ENCODE data around the gene BASP1.

The BASP1 gene, protein sequence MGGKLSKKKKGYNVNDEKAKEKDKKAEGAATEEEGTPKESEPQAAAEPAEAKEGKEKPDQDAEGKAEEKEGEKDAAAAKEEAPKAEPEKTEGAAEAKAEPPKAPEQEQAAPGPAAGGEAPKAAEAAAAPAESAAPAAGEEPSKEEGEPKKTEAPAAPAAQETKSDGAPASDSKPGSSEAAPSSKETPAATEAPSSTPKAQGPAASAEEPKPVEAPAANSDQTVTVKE

GRCh38 chr5:17217493-17218352 lies at the start of gene BASP1:
Gene BASP1, plus strand, starts transcription at chr5:17217631. Its CDS starts 57,586 bp downstream, at chr5:17275217.
- peak; percentile 89 for DNase-seq

DNA sequence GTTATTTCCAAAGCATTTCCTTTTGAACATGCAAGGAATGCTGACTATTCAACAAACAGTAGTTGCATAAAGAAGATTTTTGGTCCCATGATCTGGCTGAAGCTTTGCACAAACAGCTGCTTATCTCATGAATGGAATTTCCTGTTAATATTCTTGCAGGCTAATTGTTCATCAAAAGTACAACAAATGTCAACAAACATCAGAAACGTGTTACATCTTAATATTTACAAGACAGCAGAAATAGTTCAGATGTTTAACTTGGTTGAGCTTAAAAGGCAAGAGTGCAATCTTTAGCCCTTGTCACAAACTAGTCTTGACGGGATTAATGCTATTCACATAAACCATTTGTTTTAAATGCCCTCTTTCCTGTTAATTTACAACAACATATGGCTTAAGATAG lies 47.9 kb upstream of the BASP1 start:
- DNase-seq, result no peak

GRCh38 chr5:17172791-17173190 lies 44.6 kb upstream of the BASP1 start:
- DNase-seq, result no peak

- no peak for DNase-seq
Measured at GRCh38 chr5:17174965-17175364, 42.5 kb upstream of the BASP1 start.

GRCh38 chr5:17177501-17178372 lies 39.7 kb upstream of the BASP1 start:
- no peak for DNase-seq

- no peak for DNase-seq
Measured at GRCh38 chr5:17178373-17178675, 39.1 kb upstream of the BASP1 start.

- DNase-seq, result no peak
Measured at GRCh38 chr5:17180330-17180843, 37.0 kb upstream of the BASP1 start.

- DNase-seq, result no peak
Measured at GRCh38 chr5:17180864-17181723, 36.3 kb upstream of the BASP1 start.

DNA sequence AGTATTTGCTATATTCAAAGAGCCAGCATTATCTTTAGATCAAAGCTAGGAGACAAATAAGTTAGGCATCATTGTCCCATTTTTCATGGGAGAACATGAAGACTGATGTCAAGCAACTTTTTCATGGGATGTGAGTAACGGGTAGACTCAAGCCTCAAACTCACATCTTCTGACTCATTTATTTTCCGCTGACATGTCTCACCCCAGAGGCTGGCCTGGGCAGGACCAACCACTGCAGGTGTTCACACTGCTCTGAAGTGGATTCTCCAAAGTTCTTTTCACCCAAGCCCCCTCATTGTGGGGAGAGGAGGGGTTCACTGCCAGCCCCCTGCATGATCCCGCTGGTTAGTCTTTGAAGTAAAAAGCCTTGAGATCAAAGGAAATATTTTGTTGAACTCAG lies 34.9 kb upstream of the BASP1 start:
- DNase-seq, result no peak

DNA sequence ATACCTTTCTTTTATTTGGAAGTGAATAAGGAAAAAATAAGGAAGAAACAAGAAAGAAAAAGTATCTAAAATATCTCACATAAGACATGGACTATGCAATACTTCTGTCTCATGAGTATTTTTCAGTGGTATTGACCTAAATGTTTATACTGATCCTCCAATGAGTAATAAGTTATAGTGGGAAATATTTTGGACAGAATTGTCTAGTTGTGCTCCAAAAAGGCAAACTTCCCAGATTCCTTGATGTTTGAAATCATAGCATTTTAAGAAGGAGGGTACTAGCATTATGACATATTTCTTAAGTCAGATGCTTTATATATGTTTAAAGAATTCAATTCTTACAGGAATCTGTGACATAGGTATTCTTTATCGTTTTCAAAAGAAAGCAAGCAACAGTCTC lies 34.5 kb upstream of the BASP1 start:
- no peak for DNase-seq

DNA sequence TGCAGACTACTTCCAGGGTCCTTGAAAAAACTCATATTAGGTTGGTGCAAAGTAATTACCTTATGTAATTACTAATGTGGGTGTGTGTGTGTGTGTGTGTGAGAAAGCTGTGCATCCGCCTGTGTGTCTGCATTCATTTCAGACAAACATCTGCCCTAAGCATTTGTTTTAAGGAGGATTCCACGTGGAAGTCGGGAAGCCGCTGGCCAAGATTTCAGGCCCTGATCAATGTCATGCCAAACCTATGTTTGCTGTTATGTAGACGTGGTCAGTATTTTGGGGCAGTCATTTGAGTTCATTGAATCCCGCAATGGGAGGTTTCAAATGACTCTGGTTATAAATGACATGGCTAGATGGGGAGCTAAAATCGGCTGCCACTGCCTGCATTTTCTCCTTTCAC lies 33.6 kb upstream of the BASP1 start:
- DNase-seq, result no peak

DNA sequence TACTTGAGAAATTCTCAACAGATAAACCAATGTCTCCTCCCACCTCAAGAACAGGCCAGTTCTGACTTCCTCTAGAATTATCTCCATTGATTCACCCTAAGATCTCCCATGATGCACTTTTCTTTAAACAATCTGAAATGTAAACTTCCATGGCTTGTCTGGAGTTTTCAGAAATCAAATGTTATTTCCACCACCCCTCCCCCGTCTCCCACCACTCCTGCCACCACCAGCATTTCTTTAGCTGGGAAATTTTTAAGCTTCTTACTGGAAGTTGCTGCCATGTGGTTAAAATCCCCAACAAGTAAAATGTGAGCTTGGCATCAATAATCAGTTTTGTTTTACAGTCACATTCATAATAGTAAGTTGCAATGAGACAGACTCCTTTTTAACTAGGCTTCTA lies 32.8 kb upstream of the BASP1 start:
- DNase-seq, result no peak

DNA sequence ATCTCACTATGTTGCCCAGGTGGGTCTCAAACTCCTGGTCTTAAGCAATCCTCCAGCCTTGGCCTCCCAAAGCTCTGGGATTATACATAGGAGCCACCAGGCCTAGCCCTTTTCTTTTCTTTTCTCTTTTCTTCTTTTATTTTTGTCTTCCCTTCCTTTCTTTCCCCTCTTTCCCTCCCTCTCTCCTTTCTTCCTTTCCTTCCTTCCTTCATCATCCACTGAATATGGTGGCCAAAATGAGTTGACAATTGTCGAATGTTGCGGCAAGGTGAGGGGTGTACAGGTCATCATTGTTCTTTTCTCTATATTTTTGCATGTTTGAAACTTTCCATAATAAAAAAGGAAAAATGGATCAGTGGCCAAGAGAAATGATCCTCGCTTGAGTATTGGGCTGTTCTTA lies 32.1 kb upstream of the BASP1 start:
- no peak for DNase-seq

GRCh38 chr5:17185773-17186172 lies 31.7 kb upstream of the BASP1 start:
- DNase-seq, result no peak

DNA sequence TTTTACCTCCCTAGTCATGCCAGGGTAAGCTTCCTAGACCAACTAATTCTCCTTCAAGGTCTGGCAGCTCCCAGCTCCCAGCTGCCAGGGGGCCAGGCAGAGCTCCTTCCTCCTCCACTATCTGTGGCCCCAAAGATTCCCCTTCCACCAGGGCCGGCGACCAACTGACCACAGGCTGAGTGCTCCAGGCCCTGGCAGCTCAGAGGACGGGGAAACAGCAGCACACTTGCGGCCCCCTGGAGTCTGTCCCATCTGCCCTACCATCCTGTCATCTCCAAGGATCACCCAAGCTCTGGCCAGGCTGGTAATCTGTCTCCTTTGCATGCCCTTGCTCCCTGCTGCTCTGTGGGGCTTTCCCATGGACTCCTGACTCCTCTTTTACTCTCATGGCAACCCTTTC lies 31.2 kb upstream of the BASP1 start:
- no peak for DNase-seq

- DNase-seq, result no peak
Measured at GRCh38 chr5:17187011-17187785, 30.2 kb upstream of the BASP1 start.

DNA sequence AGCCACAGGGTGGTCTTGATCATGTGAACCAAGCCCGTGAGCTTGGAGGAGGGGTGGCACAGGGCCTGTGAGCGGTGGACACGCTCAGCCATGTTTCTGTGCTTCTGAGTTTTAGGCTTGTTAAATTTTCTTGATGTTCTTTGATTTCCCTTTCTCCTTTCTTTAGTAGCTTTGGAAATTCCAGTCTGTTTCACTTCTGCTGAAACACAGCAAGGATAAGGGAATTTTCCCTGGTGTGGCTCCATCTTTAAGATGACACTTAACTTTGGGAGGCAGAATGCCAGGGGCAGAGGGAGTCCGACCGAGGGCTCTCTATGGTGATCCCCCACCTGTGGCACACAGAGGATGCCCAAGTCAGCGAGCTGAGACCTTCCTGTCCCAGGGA lies 29.7 kb upstream of the BASP1 start:
- DNase-seq, result no peak

DNA sequence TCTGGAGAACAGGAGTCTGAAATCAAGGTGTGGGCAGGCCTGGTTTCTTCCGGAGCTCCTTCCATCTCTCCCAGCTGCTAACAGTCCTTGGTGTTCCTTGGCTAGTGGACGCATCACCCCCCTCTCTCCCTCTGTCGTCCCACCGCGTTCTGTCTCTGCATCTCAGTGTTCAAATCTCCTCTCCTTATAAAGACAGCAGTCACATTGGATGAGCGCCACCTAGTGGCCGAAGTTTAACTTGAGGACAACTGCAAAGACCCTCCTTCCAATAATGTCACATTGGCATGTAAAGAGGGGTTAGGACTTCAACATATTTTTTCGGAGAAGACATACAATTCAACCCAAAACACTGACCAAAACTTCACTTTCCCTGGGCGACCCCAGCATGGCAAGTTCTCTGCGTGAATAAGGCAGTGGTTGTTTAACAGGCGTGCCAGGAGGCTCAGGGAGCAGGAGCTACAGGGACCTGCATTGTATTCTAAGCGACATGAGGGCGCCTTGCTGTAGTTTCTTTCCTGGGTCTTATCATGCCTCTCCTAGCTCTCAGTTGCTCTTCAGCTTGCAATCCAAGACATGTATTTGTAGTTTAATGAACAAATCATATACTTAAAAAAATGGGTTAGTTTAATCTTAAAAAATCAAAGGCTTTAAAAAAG lies 27.9 kb upstream of the BASP1 start:
- peak; percentile 79 for DNase-seq

DNA sequence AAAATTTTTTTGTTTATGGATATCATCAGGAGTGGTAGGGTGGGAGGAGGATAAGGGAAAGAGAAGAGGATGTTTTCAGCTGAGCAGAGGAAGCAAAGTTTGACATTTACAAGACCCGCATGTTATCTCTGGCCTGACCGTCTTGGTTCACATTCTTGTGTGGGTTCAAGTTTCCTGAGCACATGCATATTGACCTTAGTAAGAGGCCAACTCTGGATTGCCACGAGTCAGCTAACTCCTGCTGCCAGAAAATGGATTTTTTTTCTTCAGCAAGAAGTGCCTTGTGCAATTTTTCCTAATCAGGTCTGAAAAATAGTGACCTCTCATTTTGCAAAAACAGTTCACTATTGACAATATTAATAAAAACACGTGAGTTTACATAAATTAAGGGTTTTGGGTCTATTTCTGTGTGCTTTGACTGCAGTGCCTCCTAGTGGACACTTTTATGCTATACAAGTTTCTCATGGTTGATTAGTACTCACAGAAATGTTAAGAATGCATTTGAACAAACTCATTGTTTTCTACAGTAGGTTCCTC lies 27.1 kb upstream of the BASP1 start:
- DNase-seq, result peak; percentile 40

- no peak for DNase-seq
Measured at GRCh38 chr5:17190799-17191391, 26.5 kb upstream of the BASP1 start.
